Left lobe of liver (tissue), 2 donors: Measurements from ENCODE around the gene ZBP1. TPM values are rescaled to one million over a fixed set of nuclear protein-coding genes. Genes with fewer than 3 reads are reported as not detected.

Source experiments
- ATAC-seq: fragments of 200-7000 bp; cut with Tn5 transposase; one replicate; pipeline ENCODE4 v1.9.1; 2020; ENCODE audit warnings: mild to moderate bottlenecking, moderate library complexity
- DNase-seq: peaks from one replicate; pipeline ENCODE4 v3.0.0-alpha.2; 2020; ENCODE audit warnings: low spot score
- total RNA-seq: library from RNA; stranded (reverse); gene quantifications from one replicate; pipeline ENCODE4 v1.2.1, GENCODE V29; 2021
- donor health status: DM: no; HTN: no; CAD: no; lungs with moderate emphysema.
- donor health status: DM: no; HTN: yes; CAD: no.

The ZBP1 gene
- total RNA-seq, 1 donor from 2014 or later: 0.08 TPM

DNA sequence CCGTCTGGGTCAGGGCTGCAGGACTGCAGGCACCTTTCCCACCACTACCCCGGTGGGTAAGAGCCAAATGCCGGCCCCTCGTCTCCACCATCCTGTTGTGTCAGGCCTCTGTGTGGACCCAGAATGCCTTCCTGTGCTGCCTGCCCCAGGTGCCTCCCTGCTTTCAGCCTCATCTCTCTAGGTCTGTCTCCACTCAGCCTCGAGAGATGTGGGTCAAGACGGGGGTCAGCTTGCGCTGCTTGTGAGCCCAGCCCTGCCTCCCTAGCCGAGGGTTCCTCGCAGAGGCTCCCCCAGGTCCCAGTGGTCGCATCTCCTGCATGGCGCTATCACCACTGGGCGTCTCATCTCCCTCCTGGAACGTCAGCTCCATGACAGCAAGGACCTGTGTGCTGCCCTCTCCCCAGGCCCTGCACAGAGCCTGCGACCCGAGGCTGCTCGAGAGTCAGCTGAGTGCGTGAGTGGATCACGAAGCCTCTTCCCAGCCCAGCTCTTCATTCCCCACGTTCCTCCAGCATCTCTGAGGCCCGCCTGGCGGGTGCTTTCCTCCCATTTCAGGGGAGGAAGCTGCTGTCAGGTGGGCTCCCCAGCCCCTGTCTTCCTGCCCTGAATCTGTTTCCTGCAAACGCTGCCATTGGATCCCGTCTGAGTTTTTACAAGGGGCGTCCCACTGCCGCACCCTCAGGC, 38.7 kb upstream of the ZBP1 start:
- ATAC-seq: no peak
- DNase-seq: no peak

DNA sequence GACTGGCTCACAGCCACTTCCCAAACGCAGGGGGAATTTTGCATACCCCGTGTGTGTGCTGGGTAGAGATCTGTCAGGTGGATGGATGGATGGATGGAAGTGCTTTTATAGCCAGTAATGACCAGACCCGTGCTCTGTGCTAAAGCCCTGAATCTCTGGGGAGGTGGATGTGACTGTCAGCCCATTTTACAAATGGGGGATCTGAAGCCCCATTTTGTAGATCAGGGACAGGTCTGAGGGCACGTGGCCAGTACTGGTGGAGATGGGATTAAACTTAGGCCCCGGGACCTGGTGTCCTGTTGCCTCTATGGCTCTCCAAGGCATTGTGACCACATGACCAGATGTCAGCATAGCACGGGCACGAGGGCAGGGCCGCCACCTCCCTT, 38.2 kb upstream of the ZBP1 start:
- peak; percentile 35 for DNase-seq
- ATAC-seq: no peak

DNA sequence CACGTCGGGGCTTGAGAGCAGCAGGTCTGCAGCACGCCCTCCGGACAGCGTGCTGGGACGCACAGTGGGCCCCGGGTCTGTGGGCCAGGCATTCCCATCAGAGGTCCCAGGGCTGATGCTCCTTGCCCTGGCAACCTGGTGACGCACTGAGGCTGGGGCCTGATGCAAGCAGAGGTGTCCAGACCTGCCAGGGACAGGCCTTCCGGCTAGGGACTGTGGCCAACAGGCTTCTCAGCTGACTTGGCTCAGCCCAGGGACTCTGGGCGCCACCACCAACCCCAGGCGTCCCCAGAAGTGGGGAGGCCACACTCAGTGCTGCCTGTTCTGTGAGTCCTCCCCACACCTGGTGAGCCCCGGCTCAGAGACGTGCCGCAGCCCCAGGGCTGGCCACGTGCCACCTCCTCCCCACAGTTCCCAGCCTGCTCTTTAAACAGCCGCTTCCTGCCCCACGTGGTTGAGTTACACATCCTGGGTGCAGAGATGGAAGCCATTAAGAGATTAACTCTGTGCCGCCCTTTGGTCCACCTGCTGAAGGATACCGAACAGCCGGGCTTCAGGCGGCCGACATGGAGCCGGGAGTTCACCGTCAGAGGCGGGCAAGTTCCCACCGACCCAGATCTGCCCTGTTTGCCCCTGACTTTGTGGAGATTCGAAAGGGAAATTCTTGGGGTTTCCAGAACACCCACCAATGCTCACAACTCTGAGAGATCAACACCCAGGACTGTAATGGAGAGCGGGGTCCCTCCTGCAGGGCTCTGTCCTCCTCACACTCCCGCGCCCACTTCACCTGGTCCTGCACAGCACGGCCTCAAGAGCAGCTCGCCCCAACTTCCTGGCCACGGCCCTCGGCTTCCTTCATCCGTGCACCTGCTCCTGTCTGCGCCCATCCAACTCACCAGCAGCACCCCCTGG, 37.6 kb upstream of the ZBP1 start:
- DNase-seq: peak; percentile 47
- ATAC-seq: peak; percentile 38

DNA sequence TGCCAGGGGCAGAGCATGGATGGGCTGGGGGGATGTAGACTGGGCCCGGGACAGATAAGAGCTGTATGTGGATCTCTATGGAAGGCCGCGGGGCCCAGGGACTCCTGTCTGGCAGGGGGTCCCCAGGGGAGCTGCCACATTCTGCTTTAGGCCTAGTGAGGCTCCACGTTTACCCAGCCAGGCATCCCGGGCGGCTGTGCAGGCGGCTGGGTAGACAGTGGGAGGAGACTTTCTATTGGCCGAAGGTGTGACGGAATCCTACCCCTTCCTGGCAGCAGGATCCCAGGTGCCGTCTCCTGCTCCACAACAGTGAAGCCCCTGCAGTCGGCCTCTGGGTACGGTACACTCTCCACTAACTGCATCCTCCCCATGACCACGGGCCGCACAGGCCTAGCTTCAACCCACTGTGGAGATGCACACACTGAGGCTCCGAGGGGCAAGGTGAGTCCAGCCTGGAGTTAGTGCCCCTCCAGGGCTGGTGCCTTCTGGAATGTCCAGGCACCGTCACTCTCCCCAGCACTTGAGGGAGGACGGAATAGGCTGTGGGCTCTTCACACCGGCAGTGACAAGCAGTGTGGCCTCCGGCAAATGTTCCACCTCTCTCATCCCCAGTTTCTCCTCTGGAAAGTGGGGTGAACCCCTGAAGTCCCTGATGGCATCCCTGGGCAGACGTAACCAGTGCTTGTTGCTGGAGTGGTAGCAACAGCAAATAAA, 36.8 kb upstream of the ZBP1 start:
- no peak for ATAC-seq

DNA sequence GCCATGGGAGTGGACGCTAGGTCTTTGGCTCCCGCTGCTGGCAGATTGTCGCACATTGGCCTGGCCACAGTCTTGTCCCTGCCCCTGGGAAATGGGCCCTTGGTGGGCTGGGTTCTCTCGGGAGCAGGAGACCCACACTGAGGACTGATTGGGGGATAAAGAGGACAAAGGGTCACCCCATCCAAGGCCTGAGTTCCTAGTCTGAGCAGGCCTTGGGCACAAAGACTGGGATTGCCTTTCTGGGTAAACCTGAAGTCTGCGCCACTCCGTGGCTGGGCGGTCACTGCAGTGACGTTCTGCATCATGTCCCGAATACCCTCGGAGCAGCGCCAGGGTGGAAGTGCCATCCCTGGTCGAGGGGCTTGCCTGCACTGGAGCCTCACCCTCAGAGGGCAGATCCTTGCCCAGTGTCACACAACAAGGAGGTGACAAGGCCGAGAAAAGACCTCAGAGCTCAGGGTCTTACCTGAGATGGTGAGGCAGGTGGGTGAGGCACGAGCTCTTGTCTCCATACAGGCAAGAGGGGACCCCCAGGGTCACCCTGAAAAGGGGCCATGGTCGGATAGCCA, 36.1 kb upstream of the ZBP1 start:
- DNase-seq (peak; percentile 31), ATAC-seq (no peak)

More for the DNA sequence above, 36.8 kb upstream of the ZBP1 start:
- DNase-seq: peak; percentile 35

DNA sequence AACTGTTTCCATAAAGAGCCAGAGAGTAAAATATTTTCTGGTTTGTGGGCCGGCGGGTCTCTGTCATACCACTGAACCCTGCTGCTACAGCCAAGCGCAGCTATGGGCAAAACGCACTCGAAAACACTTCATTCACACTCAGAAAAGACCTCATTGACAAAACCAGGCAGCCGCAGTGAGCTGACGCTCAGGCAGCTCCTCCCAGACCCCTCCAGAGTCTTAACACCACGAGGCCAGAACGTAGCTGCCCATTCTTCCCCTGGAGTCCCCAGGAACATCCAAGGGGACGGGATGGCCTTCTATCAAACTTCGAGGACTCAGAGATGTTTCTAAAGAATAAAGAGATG, 35.6 kb upstream of the ZBP1 start:
- DNase-seq: peak; percentile 19
- no peak for ATAC-seq

DNA sequence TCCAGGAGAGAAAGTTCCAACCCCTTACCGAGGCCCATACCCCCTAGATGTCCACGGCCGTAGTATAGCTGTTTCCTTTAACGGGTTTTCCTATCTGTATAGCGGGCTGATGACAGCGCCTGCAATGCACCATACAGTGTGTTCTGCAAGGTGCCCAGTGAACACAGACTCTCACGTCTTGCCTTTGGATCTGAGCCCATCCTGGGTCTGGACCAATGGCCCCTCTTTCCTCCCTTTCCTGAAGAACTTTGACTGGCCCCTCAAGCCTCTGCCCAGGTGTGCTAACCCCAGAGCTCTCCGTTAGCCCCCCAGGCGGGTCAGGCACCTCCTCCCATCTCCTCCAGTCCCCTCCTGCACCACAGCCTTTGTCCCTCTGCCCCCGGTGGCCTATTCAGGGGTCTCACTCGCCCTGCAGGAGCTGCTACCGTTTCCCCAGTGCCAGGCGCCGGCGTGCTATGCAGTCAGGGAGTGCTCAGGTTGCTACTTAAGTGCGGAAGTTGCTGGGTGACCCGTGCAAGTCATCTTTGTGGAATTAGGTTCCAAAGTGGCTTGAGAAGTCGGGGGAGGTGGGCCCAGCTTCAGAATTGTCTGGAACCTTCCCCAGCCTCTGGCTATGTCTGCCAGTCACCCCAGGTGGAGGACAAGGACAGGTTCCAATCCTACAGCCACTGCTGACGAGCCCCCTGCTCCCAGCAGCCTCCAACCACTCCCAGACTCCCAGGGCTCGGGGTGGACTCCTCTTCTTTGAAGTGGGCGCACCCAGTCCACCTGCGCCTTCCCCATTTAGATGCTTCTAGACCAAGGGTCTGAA, 35.0 kb upstream of the ZBP1 start:
- ATAC-seq: no peak

DNA sequence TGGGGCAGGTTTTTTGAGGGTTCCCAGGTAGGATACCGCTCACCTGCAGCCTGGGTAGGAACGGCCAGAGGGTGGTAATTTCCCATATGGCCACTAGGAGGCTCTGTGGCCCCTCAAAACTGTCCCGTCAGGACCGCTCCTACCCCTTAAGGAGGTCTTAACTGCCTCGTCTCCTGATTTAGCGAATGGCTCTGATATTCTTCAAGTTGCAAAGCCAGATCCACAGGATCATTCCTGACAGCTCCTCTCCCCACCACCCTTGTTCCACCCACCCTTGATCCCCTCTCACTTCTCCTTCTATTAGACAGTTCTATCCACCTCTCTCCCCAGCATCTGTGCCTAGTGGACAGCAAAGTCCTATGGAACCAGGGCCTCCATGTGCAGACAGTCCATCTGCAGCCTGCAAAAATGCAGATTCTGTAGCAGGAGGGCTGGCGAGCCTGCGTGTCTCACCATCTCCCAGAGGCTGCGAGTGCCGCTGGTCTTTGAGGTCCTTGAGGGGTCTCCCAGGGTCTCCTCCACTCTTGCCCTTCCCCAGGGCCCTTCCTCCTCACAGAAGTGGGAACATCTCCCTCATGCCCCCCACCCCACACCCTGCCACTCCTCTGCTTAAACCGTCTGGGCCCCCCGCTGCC, 34.3 kb upstream of the ZBP1 start:
- DNase-seq: peak; percentile 60

More for the DNA sequence above, 35.0 kb upstream of the ZBP1 start:
- DNase-seq: peak; percentile 39

DNA sequence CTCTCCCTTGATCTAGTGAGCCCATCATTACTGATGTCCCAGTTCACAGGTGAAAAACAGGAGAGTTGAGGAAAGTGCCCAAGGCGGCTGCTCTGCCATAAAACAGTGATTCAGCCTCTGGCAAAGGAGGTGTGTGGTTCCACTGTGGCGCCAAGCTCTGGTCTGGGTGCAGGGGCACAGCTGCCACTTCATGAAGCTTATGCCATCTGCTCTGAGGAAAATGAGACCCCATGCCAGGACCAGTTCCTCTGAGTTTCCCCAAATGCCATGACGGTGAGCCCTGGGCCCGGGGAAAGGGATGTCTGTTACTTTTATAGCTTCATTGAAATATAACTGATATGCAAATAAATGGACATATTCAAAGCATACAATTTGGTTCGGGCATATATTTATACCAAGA, 33.7 kb upstream of the ZBP1 start:
- peak; percentile 29 for DNase-seq
- no peak for ATAC-seq

More for the DNA sequence above, 34.3 kb upstream of the ZBP1 start:
- ATAC-seq: peak; percentile 88

DNA sequence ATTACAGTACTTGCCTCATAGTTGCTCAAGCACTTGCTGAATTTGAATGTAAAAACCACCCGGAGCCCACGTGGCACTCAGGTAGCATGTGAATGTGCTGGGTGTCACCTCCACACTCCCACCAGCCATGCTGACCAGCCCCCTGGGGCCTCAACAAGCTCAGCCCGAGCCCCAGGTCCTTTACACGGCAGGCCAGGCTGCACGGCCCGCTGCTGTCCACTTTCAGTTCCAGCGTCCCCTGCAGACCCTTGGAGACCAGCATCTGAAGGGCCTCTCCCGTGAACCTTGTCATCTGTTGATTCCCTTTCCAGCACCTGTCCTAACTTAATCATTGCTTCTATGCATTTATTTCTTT, 33.3 kb upstream of the ZBP1 start:
- ATAC-seq (no peak), DNase-seq (peak; percentile 38)

DNA sequence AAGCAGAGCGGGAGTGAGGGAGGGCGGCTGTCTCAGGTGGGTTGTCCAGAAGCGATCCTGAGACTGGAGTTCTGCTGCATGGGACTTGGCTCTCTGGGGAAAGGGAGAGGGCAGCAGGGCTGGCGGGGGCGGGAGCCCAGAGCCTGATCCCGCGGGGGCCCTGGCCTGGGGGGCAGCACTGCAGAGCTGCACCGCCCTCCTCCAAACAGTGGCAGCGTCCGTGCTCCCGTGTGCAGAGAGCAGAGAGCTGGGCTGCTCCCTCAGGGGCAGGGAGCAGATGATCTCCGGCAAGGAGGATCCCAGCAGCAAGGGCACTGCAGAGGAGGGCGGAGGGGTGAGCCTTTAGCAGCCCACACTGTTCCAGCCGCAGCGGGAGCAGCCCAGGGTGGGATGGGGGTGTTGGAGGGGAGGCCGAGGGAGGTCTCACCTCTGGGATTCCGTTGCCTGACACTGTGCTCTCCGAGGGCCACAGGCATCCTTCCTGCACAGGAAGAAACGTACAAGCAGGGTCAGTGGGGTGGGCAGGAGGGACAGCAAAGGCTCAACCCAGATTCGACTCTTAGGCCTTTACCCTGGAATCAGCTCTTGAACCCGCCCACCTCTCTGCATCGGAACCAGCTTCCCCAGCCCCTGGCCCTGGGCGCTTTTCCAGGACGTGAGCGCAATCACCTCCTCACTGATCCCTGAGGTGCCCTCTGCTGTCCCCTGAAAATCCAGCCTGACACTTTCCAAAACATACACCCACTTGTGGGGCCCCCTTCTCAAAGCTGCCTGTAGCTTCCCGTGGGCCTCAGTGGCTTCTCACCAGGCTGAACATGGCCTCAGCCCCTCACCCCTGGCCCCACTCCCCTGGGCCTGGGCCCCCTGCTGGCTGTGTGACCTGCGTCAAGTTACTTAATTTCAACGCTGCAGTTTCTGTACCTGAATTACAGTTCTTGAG, 32.6 kb upstream of the ZBP1 start:
- ATAC-seq (no peak), DNase-seq (peak; percentile 33)

DNA sequence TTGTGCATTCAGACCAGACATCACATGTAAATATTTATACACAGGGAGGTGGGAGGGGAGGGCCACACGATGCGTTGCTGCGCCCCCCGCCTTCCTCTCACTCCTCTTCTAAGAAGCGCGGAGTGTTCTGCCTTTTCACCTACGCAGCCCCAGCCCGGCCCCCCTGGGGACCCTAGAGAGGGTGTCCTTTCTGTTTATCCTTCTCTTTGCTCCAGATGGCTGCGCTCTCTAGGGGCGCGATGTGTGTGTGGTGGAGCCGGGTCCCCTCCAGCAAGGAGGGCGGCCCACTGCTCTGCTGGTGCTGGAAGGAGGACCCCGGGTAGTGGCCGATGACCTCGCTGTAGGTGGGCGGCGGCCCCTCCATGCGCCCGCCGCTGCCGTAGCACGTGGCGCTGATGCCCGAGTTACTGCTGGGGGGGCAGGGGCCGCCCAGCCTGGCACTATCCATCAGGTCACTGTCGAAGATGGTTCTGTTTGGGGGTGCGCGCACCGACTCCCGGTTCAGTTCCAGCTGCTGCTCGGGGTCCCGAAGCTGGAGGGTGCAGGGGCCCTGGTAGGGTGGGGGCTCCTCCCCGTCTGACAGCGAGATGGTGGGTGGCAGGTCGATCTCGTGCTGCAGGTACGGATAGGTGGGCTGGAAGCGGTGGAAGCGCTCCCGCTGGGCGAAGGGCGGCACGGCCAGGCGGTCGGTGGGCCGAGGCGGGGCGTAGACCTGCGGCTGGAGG, 31.8 kb upstream of the ZBP1 start:
- ATAC-seq: no peak

DNA sequence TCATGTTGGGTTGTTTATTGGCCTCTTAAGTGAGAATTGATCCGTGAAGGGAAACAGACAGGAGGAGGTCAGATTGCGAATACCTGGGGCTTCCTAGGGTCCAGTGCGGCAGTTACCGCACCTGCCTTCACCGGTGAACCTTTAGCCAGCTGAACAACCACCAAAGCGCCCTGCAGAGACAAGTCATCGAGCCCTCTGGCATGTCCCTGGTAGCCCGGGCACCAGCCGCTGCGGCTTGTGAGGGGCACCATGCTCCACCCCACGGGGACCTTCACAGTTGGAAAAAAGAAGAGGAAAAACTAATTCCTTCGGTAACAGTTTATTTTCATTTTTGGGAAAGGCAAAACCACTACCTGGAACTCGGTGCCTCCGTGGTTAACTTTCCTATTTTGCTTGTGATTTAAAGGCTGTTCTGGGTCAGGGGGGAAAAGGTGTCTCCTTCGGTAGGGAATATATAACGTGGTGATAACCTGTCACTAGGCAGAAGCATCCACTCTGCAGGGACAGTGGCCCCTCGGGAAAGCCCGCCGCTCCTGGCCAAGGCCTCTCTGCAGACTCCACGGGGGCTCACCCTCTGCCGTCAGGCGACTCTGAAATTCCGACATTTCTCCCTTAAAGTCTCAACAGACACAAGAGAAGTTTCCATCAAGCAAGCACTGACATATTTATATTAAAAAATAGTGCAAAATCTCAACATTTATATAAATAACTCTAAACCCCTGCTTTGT, 30.7 kb upstream of the ZBP1 start:
- peak; percentile 26 for DNase-seq
- no peak for ATAC-seq

More for the DNA sequence above, 31.8 kb upstream of the ZBP1 start:
- DNase-seq: peak; percentile 37

DNA sequence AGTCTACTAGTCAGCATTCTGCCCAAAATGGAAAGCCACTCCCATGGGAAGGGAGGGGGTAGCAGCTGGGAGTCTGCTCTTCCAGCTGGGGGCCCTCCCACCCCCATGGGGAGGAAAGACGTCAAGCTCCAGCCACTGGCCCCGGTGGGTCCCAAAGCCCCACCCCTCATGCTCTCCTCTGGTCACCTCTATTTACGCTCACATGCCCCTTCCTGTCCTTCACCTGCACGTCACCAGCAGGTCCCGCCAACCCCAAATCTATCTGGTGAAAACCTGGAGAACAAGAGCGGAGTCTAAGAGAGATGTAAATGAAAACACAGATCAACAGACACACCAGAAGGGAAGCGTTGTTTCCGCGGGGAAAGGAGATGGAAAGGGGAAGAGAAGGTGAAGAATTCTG, 30.0 kb upstream of the ZBP1 start:
- ATAC-seq (no peak), DNase-seq (peak; percentile 29)

DNA sequence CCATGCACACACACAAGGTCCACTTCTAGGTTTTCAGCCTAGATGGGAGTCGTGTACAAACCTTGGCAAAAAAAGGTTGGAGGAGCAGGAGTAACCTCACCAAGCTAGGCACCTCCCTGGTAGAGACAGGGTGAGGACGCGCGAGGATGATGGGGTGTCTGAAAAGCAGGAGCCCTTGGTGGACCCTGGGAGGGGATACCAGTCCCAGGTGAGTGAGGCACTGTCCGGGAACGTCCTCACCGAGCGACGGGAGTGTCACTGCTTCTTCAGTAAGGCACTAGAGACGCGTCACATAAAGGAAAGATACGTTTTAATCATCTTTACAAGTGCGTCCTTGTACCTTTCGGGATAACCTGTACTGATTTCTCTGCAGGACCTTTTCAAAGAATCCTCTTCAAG, 29.4 kb upstream of the ZBP1 start:
- ATAC-seq: no peak
- DNase-seq: peak; percentile 31

DNA sequence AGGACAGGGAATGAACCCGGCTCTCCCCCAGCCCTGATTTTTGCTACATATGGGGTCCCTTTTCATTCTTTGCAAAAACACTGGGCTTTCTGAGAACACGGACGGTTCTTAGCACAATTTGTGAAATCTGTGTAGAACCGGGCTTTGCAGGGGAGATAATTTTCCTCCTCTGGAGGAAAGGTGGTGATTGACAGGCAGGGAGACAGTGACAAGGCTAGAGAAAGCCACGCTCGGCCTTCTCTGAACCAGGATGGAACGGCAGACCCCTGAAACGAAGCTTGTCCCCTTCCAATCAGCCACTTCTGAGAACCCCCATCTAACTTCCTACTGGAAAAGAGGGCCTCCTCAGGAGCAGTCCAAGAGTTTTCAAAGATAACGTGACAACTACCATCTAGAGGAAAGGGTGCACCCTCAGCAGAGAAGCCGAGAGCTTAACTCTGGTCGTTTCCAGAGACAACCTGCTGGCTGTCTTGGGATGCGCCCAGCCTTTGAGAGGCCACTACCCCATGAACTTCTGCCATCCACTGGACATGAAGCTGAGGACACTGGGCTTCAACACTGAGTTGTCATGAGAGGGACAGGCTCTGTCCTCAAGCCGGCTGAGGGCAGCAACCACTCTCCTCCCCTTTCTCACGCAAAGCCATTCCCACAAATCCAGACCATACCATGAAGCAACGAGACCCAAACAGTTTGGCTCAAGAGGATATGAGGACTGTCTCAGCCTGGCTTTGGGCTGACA, 28.8 kb upstream of the ZBP1 start:
- no peak for ATAC-seq
- DNase-seq: peak; percentile 29
